HG03135 (cell line): Measurements from ENCODE around the gene LMTK3.

Experiments used
- ATAC-seq: cut with Tn5 transposase; IDR thresholded peaks from one replicate; pipeline ENCODE4 v1.9.1; 2021; ENCODE audit warnings: mild to moderate bottlenecking, moderate library complexity; ENCODE audit not compliant: unreplicated experiment

LMTK3 gene

GRCh38 chr19:48508729-48509411 is 2.8 kb downstream of the LMTK3 start:
- ATAC-seq: no peak

- ATAC-seq: no peak
These were observed 3.7 kb downstream of the LMTK3 start for GRCh38 chr19:48507911-48508439.

GRCh38 chr19:48506138-48506733 is 5.4 kb downstream of the LMTK3 start:
- no peak for ATAC-seq

GRCh38 chr19:48502350-48503018 is 9.2 kb downstream of the LMTK3 start:
- ATAC-seq: no peak

GRCh38 chr19:48501494-48502349 is 9.9 kb downstream of the LMTK3 start:
- no peak for ATAC-seq

- ATAC-seq: no peak
These were observed 10.7 kb downstream of the LMTK3 start for GRCh38 chr19:48500830-48501493.

GRCh38 chr19:48499316-48500090 is 12.1 kb downstream of the LMTK3 start:
- ATAC-seq: no peak

- ATAC-seq: no peak
These were observed 12.9 kb downstream of the LMTK3 start for GRCh38 chr19:48498595-48499311.

GRCh38 chr19:48497728-48498594 is 13.7 kb downstream of the LMTK3 start:
- ATAC-seq: no peak

- ATAC-seq: no peak
These were observed 14.5 kb downstream of the LMTK3 start for GRCh38 chr19:48496959-48497727.

GRCh38 chr19:48495396-48495795 is 16.2 kb downstream of the LMTK3 start:
- ATAC-seq: no peak

GRCh38 chr19:48493718-48494401 is 17.8 kb downstream of the LMTK3 start:
- ATAC-seq: no peak

GRCh38 chr19:48492925-48493717 is 18.5 kb downstream of the LMTK3 start:
- peak; percentile 44 for ATAC-seq

GRCh38 chr19:48491793-48492123 is 19.9 kb downstream of the LMTK3 start:
- no peak for ATAC-seq

GRCh38 chr19:48490981-48491792 is 20.4 kb downstream of the LMTK3 start:
- no peak for ATAC-seq
